IMR-90 (cell line): Measurements from ENCODE around the gene CDH23. TPM values are rescaled to one million over a fixed set of nuclear protein-coding genes. Genes with fewer than 3 reads are reported as not detected.

ENCODE experiments used
- ATAC-seq: fragments of 200-7000 bp; cut with Tn5 transposase; 2 replicates; pipeline ENCODE4 v1.9.1; 2020; ENCODE audit warnings: low read depth, mild to moderate bottlenecking, moderate library complexity
- BruUV-seq: library from RNA; stranded (reverse); fragments of 400-500 nt; replicated peaks from 2 replicates; lab custom pipeline; 2021; lab: Mats Ljungman, UMichigan
- CTCF ChIA-PET: fragments of 300-600 bp; formaldehyde crosslinking; extraction: SDS; loops from one replicate; lab custom pipeline; 2021; ENCODE audit warnings: antibody characterized with exemption; lab: Yijun Ruan, JAX
- POLR2A ChIA-PET: fragments of 300-600 bp; sonication (Branson Sonifier 250); formaldehyde crosslinking; loops from one replicate; lab custom pipeline; 2022; ENCODE audit warnings: antibody characterized with exemption; ENCODE audit not compliant: unreplicated experiment; lab: Charles Lee
- DNase-seq: peaks from one replicate; pipeline ENCODE4 v3.0.0; 2013
- H2AFZ ChIP-seq: replicated peaks from 2 replicates; pipeline ENCODE3; 2013; ENCODE audit warnings: low read length, mild to moderate bottlenecking; ENCODE audit not compliant: poor library complexity
- H2AK5ac ChIP-seq: 2 replicates; pipeline ENCODE4 v1.6.1; 2013; ENCODE audit warnings: low read depth, low read length, inconsistent platforms
- H2AK9ac ChIP-seq: replicated peaks from 2 replicates; pipeline ENCODE3; 2013; ENCODE audit warnings: mild to moderate bottlenecking, low read depth, low read length, moderate library complexity; ENCODE audit not compliant: poor library complexity
- H2BK120ac ChIP-seq: 2 replicates; pipeline ENCODE4 v1.6.1; 2013; ENCODE audit warnings: low read depth, low read length, inconsistent platforms
- H2BK15ac ChIP-seq: 3 replicates; pipeline ENCODE4 v1.6.1; 2013; ENCODE audit warnings: low read depth, low read length, inconsistent platforms
- H2BK20ac ChIP-seq: 2 replicates; pipeline ENCODE4 v1.6.1; 2013; ENCODE audit warnings: low read depth, mild to moderate bottlenecking, inconsistent platforms, low read length, moderate library complexity
- H2BK5ac ChIP-seq: 2 replicates; pipeline ENCODE4 v1.6.1; 2013; ENCODE audit warnings: mild to moderate bottlenecking, low read depth, low read length, inconsistent platforms; ENCODE audit not compliant: poor library complexity, severe bottlenecking
- H3K14ac ChIP-seq: replicated peaks from 2 replicates; pipeline ENCODE4 v1.6.1; 2013; ENCODE audit warnings: low read depth, low read length, inconsistent platforms
- H3K18ac ChIP-seq: 2 replicates; pipeline ENCODE4 v1.6.1; 2013; ENCODE audit warnings: low read depth, low read length, control low read depth
- H3K23ac ChIP-seq: 2 replicates; pipeline ENCODE4 v1.6.1; 2013; ENCODE audit warnings: low read depth, low read length, inconsistent platforms
- H3K27ac ChIP-seq: 2 replicates; pipeline ENCODE4 v1.5.1; 2013; ENCODE audit warnings: mild to moderate bottlenecking, control low read depth, low read length; ENCODE audit not compliant: insufficient read depth
- H3K27me3 ChIP-seq: 2 replicates; pipeline ENCODE4 v1.6.1; 2013; ENCODE audit warnings: low read length; ENCODE audit not compliant: control insufficient read depth, insufficient read depth
- H3K36me3 ChIP-seq: 2 replicates; pipeline ENCODE4 v1.6.1; 2013; ENCODE audit warnings: low read length, mixed read lengths; ENCODE audit not compliant: control insufficient read depth, insufficient read depth
- H3K4ac ChIP-seq: 2 replicates; pipeline ENCODE4 v1.6.1; 2013; ENCODE audit warnings: low read depth, low read length, inconsistent platforms
- H3K4me1 ChIP-seq: 2 replicates; pipeline ENCODE4 v1.6.1; 2013; ENCODE audit warnings: low read length, mixed read lengths; ENCODE audit not compliant: control insufficient read depth, insufficient read depth
- H3K4me2 ChIP-seq: 2 replicates; pipeline ENCODE4 v1.6.1; 2013; ENCODE audit warnings: low read depth, mild to moderate bottlenecking, control low read depth, low read length, moderate library complexity
- H3K4me3 ChIP-seq: 2 replicates; pipeline ENCODE4 v1.5.1; 2013; ENCODE audit warnings: low read depth, mild to moderate bottlenecking, control low read depth, low read length, moderate library complexity; ENCODE audit not compliant: insufficient read depth
- H3K56ac ChIP-seq: 2 replicates; pipeline ENCODE4 v1.6.1; 2013; ENCODE audit warnings: low read length, inconsistent platforms; ENCODE audit not compliant: insufficient read depth; ENCODE audit errors: extremely low read depth
- H3K79me1 ChIP-seq, 2 experiments: 2 replicates each; pipeline ENCODE4 v1.6.1; 2013; ENCODE audit warnings: low read length in 2 of 2, inconsistent platforms in 1 of 2, low read depth in 1 of 2
- H3K9ac ChIP-seq: 2 replicates; pipeline ENCODE4 v1.6.1; 2013; ENCODE audit warnings: low read depth, low read length, control low read depth
- H3K9me1 ChIP-seq: 2 replicates; pipeline ENCODE4 v1.6.1; 2013; ENCODE audit warnings: low read length, inconsistent platforms; ENCODE audit not compliant: insufficient read depth
- H3K9me3 ChIP-seq: 2 replicates; pipeline ENCODE4 v1.6.1; 2013; ENCODE audit warnings: low read length; ENCODE audit not compliant: control insufficient read depth, insufficient read depth
- H4K20me1 ChIP-seq: 2 replicates; pipeline ENCODE4 v1.6.1; 2013; ENCODE audit warnings: low read length, inconsistent platforms; ENCODE audit not compliant: insufficient read depth
- H4K5ac ChIP-seq: 2 replicates; pipeline ENCODE4 v1.6.1; 2013; ENCODE audit warnings: mild to moderate bottlenecking, low read depth, low read length, control low read depth
- H4K8ac ChIP-seq, 2 experiments: 2 replicates each; pipeline ENCODE4 v1.6.1; 2013; ENCODE audit warnings: low read depth in 2 of 2, low read length in 2 of 2, control low read depth in 1 of 2, inconsistent platforms in 1 of 2
- H4K91ac ChIP-seq: 2 replicates; pipeline ENCODE4 v1.6.1; 2013; ENCODE audit warnings: low read depth, low read length, inconsistent platforms; ENCODE audit not compliant: insufficient read depth
- CEBPB ChIP-seq: IDR thresholded peaks from 2 replicates; pipeline ENCODE4 v1.6.1; 2012; ENCODE audit warnings: low read depth, low read length, improper control_type of control experiment
- NFE2L2 ChIP-seq: fragments of 150-350 bp; IDR thresholded peaks from 2 replicates; pipeline ENCODE4 v1.6.1; 2016; ENCODE audit warnings: low read depth, mild to moderate bottlenecking, low read length
- RFX5 ChIP-seq: IDR thresholded peaks from 2 replicates; pipeline ENCODE4 v1.8.0; 2012; ENCODE audit warnings: low read depth, mild to moderate bottlenecking, low read length, moderate library complexity
- SMC3 ChIP-seq: fragments of 150-350 bp; IDR thresholded peaks from 2 replicates; pipeline ENCODE4 v1.6.1; 2016; ENCODE audit warnings: low read depth, mild to moderate bottlenecking, antibody characterized with exemption, low read length, moderate library complexity
- whole genome bisulfite sequencing, 2 experiments: methylation state at CpG; one replicate each; pipeline versions ENCODE4 v1.1.5 to v1.1.7; 2013; ENCODE audit warnings: missing lambda C conversion rate in 2 of 2; ENCODE audit not compliant: insufficient read length in 1 of 2; ENCODE audit errors: extremely low coverage in 2 of 2; 5-methylcytosine and 5-hydroxymethylcytosine counted together
- dilution Hi-C: fragments of 300-500 bp; cut with HindIII; formaldehyde crosslinking; loops from one replicate; pipeline ENCODE4 v1.14.3; 2018; ENCODE audit warnings: low sequenced_read_pairs; ENCODE audit not compliant: unreplicated experiment
- in situ Hi-C: fragments of 300-500 bp; cut with MboI; formaldehyde crosslinking; loops from 3 replicates; pipeline ENCODE4 v1.14.3; 2019; ENCODE audit warnings: low sequenced_read_pairs, inconsistent platforms, mixed read lengths
- intact Hi-C: fragments of 100-400 bp; cut with micrococcal nuclease; formaldehyde crosslinking; loops from 2 replicates; pipeline ENCODE4 v1.10.0; 2022
- polyA plus RNA-seq, 3 experiments: library from polyadenylated mRNA; depleted of rRNA; stranded (reverse); fragments of >200 nt; gene quantifications; 2 replicates each; pipeline ENCODE4 v1.2.3, GENCODE V29; 2012; ENCODE audit warnings: low replicate concordance in 1 of 3
- total RNA-seq: library from RNA; depleted of rRNA; stranded (reverse); fragments of >200 nt; gene quantifications from 2 replicates; pipeline ENCODE4 v1.2.3, GENCODE V29; 2012

The CDH23 gene
- total and polyA plus RNA-seq, 2 of the 4 experiments (the other 2 are of a cell fraction): under 0.01 to 0.03 TPM

- H3K9ac ChIP-seq: no peak overlapping the region
- H3K36me3 ChIP-seq: no peaks in the 10 kb centered on the region
- no peak for TF ChIP-seq RFX5
- no peak for TF ChIP-seq CEBPB
- TF ChIP-seq NFE2L2: no peak
- no peak for TF ChIP-seq SMC3
- no peaks in the 10 kb centered on the region for H3K79me1 ChIP-seq
- CTCF ChIA-PET: no interaction called here
- H2BK20ac ChIP-seq: no peak overlapping the region
- H2AK9ac ChIP-seq: no peak overlapping the region
- POLR2A ChIA-PET: no interaction called here
- ATAC-seq (no peak), DNase-seq (no peak)
- BruUV-seq: no TSS peak
- H2AK5ac ChIP-seq: no peak overlapping the region
- no peaks in the 10 kb centered on the region for H4K20me1 ChIP-seq
- H3K9me1 ChIP-seq: no peaks in the 10 kb centered on the region
- H3K4me2 ChIP-seq: no peak overlapping the region
- no peak overlapping the region for H4K5ac ChIP-seq
- no peak overlapping the region for H2BK15ac ChIP-seq
- dilution Hi-C loops (no loop called here), in situ Hi-C loops (no loop called here), intact Hi-C loops (no loop called here)
- peaks cover 21% of the 10 kb centered on the region for H3K27me3 ChIP-seq
- H4K91ac ChIP-seq: no peak overlapping the region
- no peak overlapping the region for H3K18ac ChIP-seq
- H2BK120ac ChIP-seq: no peak overlapping the region
- 60% methylated on average over 1 of the region's 2 CpGs; no CpG with 5 or more reads in 1 of the 2 experiments for WGBS, 2 experiments
- H3K9me3 ChIP-seq: no peaks in the 10 kb centered on the region
- no peak overlapping the region for H4K8ac ChIP-seq
- H2AFZ ChIP-seq: no peak overlapping the region
- no peak overlapping the region for H3K14ac ChIP-seq
- no peak overlapping the region for H3K56ac ChIP-seq
- no peaks in the 10 kb centered on the region for H3K4me1 ChIP-seq
- H3K27ac ChIP-seq: no peak overlapping the region
- H3K23ac ChIP-seq: no peak overlapping the region
- H3K4ac ChIP-seq: no peak overlapping the region
- H2BK5ac ChIP-seq: no peak overlapping the region
- no peak overlapping the region for H3K4me3 ChIP-seq
Measured at GRCh38 chr10:71580926-71581325, 184.2 kb downstream of the CDH23 start.
